Hepatocyte (in vitro differentiated cells): ENCODE measurements around the gene TSPAN12. TPM values are rescaled to one million over a fixed set of nuclear protein-coding genes. Genes with fewer than 3 reads are reported as not detected.
A peak's percentile ranks its signal among the peaks of the same experiment; 100 is the strongest.

Experiments used
- DNase-seq: peaks from one replicate; pipeline ENCODE4 v3.0.0-alpha.2; 2016; ENCODE audit warnings: low spot score
- H2AFZ ChIP-seq: fragments of 200-600 bp; sonication (generic); 2 replicates; pipeline ENCODE4 v1.6.0; 2016; ENCODE audit warnings: antibody characterized with exemption, mild to moderate bottlenecking
- H3K27ac ChIP-seq: fragments of 200-600 bp; sonication (generic); 2 replicates; pipeline ENCODE4 v1.5.1; 2016; ENCODE audit warnings: mild to moderate bottlenecking
- H3K27me3 ChIP-seq: fragments of 200-600 bp; sonication (generic); 2 replicates; pipeline ENCODE4 v1.6.1; 2016
- H3K36me3 ChIP-seq: fragments of 200-600 bp; sonication (generic); replicated peaks from 2 replicates; pipeline ENCODE4 v1.5.1; 2016; ENCODE audit warnings: low read depth; ENCODE audit not compliant: insufficient read depth
- H3K4me1 ChIP-seq: fragments of 200-600 bp; sonication (generic); 2 replicates; pipeline ENCODE4 v1.5.1; 2016; ENCODE audit warnings: mild to moderate bottlenecking, moderate library complexity; ENCODE audit not compliant: insufficient read depth
- H3K4me2 ChIP-seq: fragments of 200-600 bp; sonication (generic); 2 replicates; pipeline ENCODE4 v1.6.0; 2016
- H3K4me3 ChIP-seq: fragments of 200-600 bp; sonication (generic); 2 replicates; pipeline ENCODE4 v1.5.1; 2016; ENCODE audit warnings: mild to moderate bottlenecking
- H3K79me2 ChIP-seq: fragments of 200-600 bp; sonication (generic); 2 replicates; pipeline ENCODE4 v1.6.0; 2017; ENCODE audit warnings: mild to moderate bottlenecking
- H3K9me2 ChIP-seq: fragments of 200-600 bp; sonication (generic); replicated peaks from 2 replicates; pipeline ENCODE4 v1.6.0; 2017; ENCODE audit warnings: mild to moderate bottlenecking; ENCODE audit not compliant: insufficient read depth
- H3K9me3 ChIP-seq: fragments of 200-600 bp; sonication (generic); 2 replicates; pipeline ENCODE4 v1.5.1; 2016; ENCODE audit warnings: low read depth, mild to moderate bottlenecking
- H4K20me1 ChIP-seq: fragments of 200-600 bp; sonication (generic); 2 replicates; pipeline ENCODE4 v1.6.0; 2016; ENCODE audit warnings: mild to moderate bottlenecking; ENCODE audit not compliant: insufficient read depth, poor library complexity, severe bottlenecking
- EZH2 ChIP-seq: fragments of 200-600 bp; sonication (generic); IDR thresholded peaks from 2 replicates; pipeline ENCODE4 v1.6.1; 2016; ENCODE audit warnings: antibody characterized with exemption, mild to moderate bottlenecking, borderline replicate concordance
- EZH2phosphoT487 ChIP-seq: fragments of 200-600 bp; sonication (generic); IDR thresholded peaks from one replicate; pipeline ENCODE4 v1.6.1; 2018; ENCODE audit warnings: antibody characterized with exemption, mild to moderate bottlenecking, low read depth, moderate library complexity; ENCODE audit not compliant: unreplicated experiment, severe bottlenecking
- WGBS: methylation state at CpG from one replicate; pipeline ENCODE4 v1.1.6; 2016; ENCODE audit warnings: low lambda C conversion rate; ENCODE audit errors: missing lambda C conversion rate; 5-methylcytosine and 5-hydroxymethylcytosine counted together
- polyA plus RNA-seq: library from polyadenylated mRNA; unstranded; fragments of >200 nt; fragmentation: Nextera tagmentation; extraction: Ambion mirVana; gene quantifications from 2 replicates; pipeline ENCODE4 v1.2.1, GENCODE V29; 2016
- total RNA-seq: library from RNA; depleted of rRNA; stranded (reverse); fragments of >200 nt; gene quantifications from 2 replicates; pipeline ENCODE4 v1.2.3, GENCODE V29; 2014
- TF ChIP-seq, protein P1 (sequence below): fragments of 200-600 bp; sonication (generic); IDR thresholded peaks from 2 replicates; pipeline ENCODE4 v1.5.1; 2016; ENCODE audit warnings: antibody characterized with exemption, mild to moderate bottlenecking; ENCODE audit not compliant: poor library complexity

TSPAN12 gene
- total and polyA plus RNA-seq, 2 experiments from 2014 or later = 16.8 to 26.0 TPM

DNA sequence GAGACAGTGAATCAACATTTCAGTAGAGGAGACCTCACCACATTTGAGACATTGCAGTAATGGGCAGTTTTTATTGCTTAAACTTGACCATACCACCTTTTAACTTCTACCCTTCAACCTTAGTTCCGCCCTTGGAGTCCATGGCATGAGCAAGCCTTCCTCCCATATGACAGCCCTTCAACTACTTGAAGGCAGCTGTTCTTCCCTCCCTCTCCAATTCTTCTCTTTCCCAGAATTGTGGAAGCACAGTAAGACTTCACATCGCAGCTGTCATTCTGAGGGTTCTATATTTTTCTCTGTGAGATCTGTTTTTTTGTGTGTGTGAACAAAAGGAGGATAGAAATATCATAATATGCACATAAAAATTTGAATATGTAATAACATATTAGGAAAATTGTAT lies 2.2 kb upstream of the TSPAN12 start:
- Histone ChIP-seq H3K9me2 (no peaks in the 10 kb centered on the region), H4K20me1 (no peaks in the 10 kb centered on the region), H3K9me3 (no peaks in the 10 kb centered on the region), H3K27me3 (no peaks in the 10 kb centered on the region), H3K4me2 (no peak overlapping the region), H3K36me3 (no peaks in the 10 kb centered on the region), H3K4me1 (no peaks in the 10 kb centered on the region), H3K79me2 (peaks cover 1% of the 10 kb centered on the region), H3K4me3 (no peak overlapping the region), H3K27ac (no peak overlapping the region), H2AFZ (no peak overlapping the region)
- DNase-seq = no peak
- WGBS = 100% methylated on average over 2 of the region's 2 CpGs
- TF ChIP-seq EZH2phosphoT487 (no peak), EZH2 (no peak)
- TF ChIP-seq, protein P1, sequence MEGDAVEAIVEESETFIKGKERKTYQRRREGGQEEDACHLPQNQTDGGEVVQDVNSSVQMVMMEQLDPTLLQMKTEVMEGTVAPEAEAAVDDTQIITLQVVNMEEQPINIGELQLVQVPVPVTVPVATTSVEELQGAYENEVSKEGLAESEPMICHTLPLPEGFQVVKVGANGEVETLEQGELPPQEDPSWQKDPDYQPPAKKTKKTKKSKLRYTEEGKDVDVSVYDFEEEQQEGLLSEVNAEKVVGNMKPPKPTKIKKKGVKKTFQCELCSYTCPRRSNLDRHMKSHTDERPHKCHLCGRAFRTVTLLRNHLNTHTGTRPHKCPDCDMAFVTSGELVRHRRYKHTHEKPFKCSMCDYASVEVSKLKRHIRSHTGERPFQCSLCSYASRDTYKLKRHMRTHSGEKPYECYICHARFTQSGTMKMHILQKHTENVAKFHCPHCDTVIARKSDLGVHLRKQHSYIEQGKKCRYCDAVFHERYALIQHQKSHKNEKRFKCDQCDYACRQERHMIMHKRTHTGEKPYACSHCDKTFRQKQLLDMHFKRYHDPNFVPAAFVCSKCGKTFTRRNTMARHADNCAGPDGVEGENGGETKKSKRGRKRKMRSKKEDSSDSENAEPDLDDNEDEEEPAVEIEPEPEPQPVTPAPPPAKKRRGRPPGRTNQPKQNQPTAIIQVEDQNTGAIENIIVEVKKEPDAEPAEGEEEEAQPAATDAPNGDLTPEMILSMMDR = no peak

DNA sequence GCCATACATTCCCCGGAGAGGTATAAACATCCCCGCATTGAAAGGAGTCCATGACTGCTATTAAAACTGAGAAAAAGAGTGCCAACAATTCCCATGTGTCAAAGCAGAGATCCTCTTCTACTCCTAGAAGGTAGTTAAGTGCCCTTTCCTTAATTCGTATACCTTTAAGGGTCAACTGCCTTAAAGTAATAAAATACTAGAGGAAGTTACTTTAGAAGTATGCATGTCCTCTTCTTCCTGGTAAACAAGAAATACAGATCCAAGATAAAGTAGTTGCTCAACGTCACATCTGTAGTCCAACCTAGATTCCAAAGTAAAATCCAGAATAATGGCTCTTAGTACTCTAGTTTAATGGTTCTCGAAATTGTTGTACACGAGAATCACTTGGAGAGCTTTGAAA lies 1.5 kb upstream of the TSPAN12 start:
- no peak overlapping the region for H3K4me2 ChIP-seq
- no peak overlapping the region for H2AFZ ChIP-seq
- peaks cover 3% of the 10 kb centered on the region for H3K79me2 ChIP-seq
- H3K36me3 ChIP-seq = no peaks in the 10 kb centered on the region
- H3K27ac ChIP-seq = no peak overlapping the region
- H3K9me3 ChIP-seq = no peaks in the 10 kb centered on the region
- no peaks in the 10 kb centered on the region for H3K27me3 ChIP-seq
- no peak for DNase-seq
- H3K9me2 ChIP-seq = no peaks in the 10 kb centered on the region
- TF ChIP-seq, protein P1 = no peak
- TF ChIP-seq EZH2phosphoT487 (no peak), EZH2 (no peak)
- 90% methylated on average over 6 of the region's 6 CpGs for WGBS
- H4K20me1 ChIP-seq = no peaks in the 10 kb centered on the region
- H3K4me1 ChIP-seq = no peaks in the 10 kb centered on the region
- H3K4me3 ChIP-seq = no peak overlapping the region

DNA sequence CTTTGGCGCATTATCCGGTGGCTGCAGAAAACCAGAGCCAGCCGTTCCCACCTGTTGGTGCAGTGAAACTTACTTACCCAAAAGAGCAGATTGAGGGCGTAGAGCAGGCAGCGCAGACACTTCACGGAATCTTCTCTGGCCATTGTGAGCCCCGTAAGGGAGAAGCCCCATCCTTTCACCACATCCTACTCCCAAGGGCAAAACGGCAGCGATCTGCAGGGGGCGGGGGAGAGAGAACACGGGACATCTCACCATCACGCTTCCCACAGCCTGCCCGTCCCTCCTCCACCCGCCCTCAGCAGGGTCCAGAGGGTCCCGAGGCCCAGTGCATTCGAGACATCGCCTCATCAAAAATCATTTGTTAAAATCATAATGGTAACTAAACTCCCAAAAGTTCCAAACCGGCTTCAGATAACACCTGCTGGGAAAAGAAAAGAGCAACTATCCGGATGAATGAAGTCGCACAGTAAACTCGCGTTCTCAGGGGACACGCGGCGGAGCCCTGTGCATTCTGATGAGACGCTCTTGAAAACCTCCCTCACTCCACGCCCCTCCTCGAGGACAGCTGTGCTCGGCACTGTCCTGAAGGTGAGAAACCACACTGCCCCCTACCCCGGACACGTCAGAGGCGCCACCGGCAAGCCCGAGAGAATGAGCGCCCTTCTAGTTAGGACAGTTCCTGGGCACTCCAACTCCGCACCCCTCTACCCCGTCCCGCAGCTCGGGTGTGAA lies 1.2 kb downstream of the TSPAN12 start:
- Histone ChIP-seq H3K4me2 (peak overlapping the region; percentile 92), H3K9me2 (no peaks in the 10 kb centered on the region), H3K4me1 (no peaks in the 10 kb centered on the region), H3K79me2 (peaks cover 3% of the 10 kb centered on the region), H4K20me1 (no peaks in the 10 kb centered on the region), H2AFZ (peak overlapping the region; percentile 70), H3K4me3 (peak overlapping the region; percentile 81), H3K36me3 (no peaks in the 10 kb centered on the region), H3K27ac (peak overlapping the region; percentile 92), H3K27me3 (no peaks in the 10 kb centered on the region), H3K9me3 (no peaks in the 10 kb centered on the region)
- TF ChIP-seq EZH2 (no peak), EZH2phosphoT487 (no peak)
- TF ChIP-seq, protein P1 = no peak
- DNase-seq = peak; percentile 63
- WGBS = 4% methylated on average over 35 of the region's 39 CpGs
